ENCODE measurements around the gene RPL23. TPM values are rescaled to one million over a fixed set of nuclear protein-coding genes. Genes with fewer than 3 reads are reported as not detected.
A peak's percentile ranks its signal among the peaks of the same experiment; 100 is the strongest.

The RPL23 gene
- total and polyA plus RNA-seq, 9 of the 15 experiments (the other 6 are each of a cell fraction or from before 2014, with no cell fraction given) = 1,745 to 3,667 (median 3,096) TPM

DNA sequence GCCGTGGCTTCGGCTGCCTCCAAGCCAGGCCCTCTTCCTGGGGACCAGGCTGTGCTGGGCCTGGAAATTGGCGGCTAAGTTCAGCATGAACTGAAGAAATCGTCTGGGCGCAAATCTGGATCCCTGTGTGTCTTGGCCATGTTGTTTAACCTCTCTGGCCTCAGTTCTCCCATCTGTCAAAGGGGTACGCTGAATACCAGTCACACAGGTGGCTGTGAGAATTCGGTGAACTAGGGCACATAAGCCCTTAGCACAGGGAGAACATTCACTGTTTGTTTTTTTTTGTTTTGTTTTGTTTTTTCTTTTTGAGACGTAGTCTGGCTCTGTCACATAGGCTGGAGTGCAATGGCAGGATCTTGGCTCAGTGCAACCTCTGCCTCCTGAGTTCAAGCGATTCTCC is 35.3 kb upstream of the RPL23 start:
- Histone ChIP-seq H3K9me1 (ENCODE audit: control insufficient read depth, insufficient read depth, low read length) (peaks cover 5% of the 10 kb centered on the region), H3K9me3 (replicated peaks; ENCODE audit: control insufficient read depth, insufficient read depth, low read depth, low read length) (no peaks in the 10 kb centered on the region), H3K4me1 (replicated peaks in 1 of 2; ENCODE audit: control insufficient read depth in 2 of 2, insufficient read depth in 2 of 2, low read length in 2 of 2) (peaks cover 13 to 24% of the 10 kb centered on the region in 2 experiments; a peak in 4 of 5 replicates), H3K27ac (ENCODE audit: extremely low read depth, low read depth, low read length) (no peak overlapping the region), H4K20me1 (replicated peaks; ENCODE audit: control insufficient read depth, insufficient read depth, low read length) (peaks cover 29% of the 10 kb centered on the region), H2AFZ (ENCODE audit: low read depth, low read length) (no peak overlapping the region), H3K27me3 (ENCODE audit: control insufficient read depth in 2 of 2, insufficient read depth in 2 of 2, low read length in 2 of 2) (no peaks in the 10 kb centered on the region), H3K4me2 (ENCODE audit: insufficient read depth, low read length) (no peak overlapping the region), H3K4me3 (no peak overlapping the region), H3K9ac (ENCODE audit: insufficient read depth in 1 of 2, low read depth in 2 of 2, low read length in 2 of 2) (no peak overlapping the region), H3K79me2 (ENCODE audit: control insufficient read depth, insufficient read depth, low read length) (peaks cover 23% of the 10 kb centered on the region; the same call in 2 of the 3 replicates), H3K36me3 (ENCODE audit: control insufficient read depth, insufficient read depth, low read length) (peaks cover 84% of the 10 kb centered on the region; the same call in 2 of the 3 replicates)
- no peak for ATAC-seq
- ChIA-PET CTCF (ENCODE audit: low intra/inter-chr PET ratio) (no interaction called here), POLR2A (interaction anchor here (0.6 to 1.8 kb wide), 2 partner anchors 10 to 697 kb away, joined by 3 to 9 read pairs; no protein-coding TSS in a partner anchor)
- TF ChIP-seq ADNP (tag; IDR thresholded peaks at IDR 0.05) (peak; percentile 60; the same call in 1 of the 2 replicates), POLR2H (tag; IDR thresholded peaks at IDR 0.05; ENCODE audit: low read depth) (no peak), BCOR (IDR thresholded peaks at IDR 0.05) (peak; percentile 65), ZSCAN32 (CRISPR knock-in tag; IDR thresholded peaks at IDR 0.05) (no peak), KDM1A (IDR thresholded peaks at IDR 0.05) (peak in 1 of 2 experiments; percentile 31; a peak in 1 of 4 replicates), KLF6 (CRISPR knock-in tag; IDR thresholded peaks at IDR 0.05; ENCODE audit: borderline replicate concordance) (no peak), RBM25 (IDR thresholded peaks at IDR 0.05; ENCODE audit: low read depth, low read length, severe bottlenecking) (peak; percentile 54)
- TF ChIP-seq, protein P1, sequence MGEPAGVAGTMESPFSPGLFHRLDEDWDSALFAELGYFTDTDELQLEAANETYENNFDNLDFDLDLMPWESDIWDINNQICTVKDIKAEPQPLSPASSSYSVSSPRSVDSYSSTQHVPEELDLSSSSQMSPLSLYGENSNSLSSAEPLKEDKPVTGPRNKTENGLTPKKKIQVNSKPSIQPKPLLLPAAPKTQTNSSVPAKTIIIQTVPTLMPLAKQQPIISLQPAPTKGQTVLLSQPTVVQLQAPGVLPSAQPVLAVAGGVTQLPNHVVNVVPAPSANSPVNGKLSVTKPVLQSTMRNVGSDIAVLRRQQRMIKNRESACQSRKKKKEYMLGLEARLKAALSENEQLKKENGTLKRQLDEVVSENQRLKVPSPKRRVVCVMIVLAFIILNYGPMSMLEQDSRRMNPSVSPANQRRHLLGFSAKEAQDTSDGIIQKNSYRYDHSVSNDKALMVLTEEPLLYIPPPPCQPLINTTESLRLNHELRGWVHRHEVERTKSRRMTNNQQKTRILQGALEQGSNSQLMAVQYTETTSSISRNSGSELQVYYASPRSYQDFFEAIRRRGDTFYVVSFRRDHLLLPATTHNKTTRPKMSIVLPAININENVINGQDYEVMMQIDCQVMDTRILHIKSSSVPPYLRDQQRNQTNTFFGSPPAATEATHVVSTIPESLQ (CRISPR knock-in tag; IDR thresholded peaks at IDR 0.05) = no peak
- no TSS peak for BruUV-seq (replicated peaks)
- no peak for FAIRE-seq
- intact Hi-C loops (cut with micrococcal nuclease) = no loop called here
- 82% methylated on average over 5 of the region's 9 CpGs for WGBS (ENCODE audit: insufficient coverage, low coverage, missing lambda C conversion rate)
- in situ Hi-C loops (cut with MboI) = no loop called here
- no peak for DNase-seq (ENCODE audit: extremely low read depth in 1 of 4, low spot score in 3 of 4)
